ENCODE measurements around the gene FMN1. TPM values are rescaled to one million over a fixed set of nuclear protein-coding genes. Genes with fewer than 3 reads are reported as not detected.
A peak's percentile ranks its signal among the peaks of the same experiment; 100 is the strongest.

FMN1 gene
- total RNA-seq, 1 experiment from 2014 or later = 2.4 TPM

- no TSS peak for BruUV-seq (replicated peaks)
- POLR2A ChIA-PET (ENCODE audit: unreplicated experiment) = no interaction called here
These were observed 472.9 kb downstream of the FMN1 start for GRCh38 chr15:32721596-32721995.

GRCh38 chr15:32718821-32719716, 475.4 kb downstream of the FMN1 start:
- no peak overlapping the region for H3K27ac ChIP-seq (ENCODE audit: low read length)
- TSS peak; percentile 48 for BruUV-seq (replicated peaks)
- H3K9ac ChIP-seq (ENCODE audit: low read length) = peak overlapping the region; percentile 54
- no peaks in the 10 kb centered on the region for H3K27me3 ChIP-seq (ENCODE audit: low read length)
- H4K20me1 ChIP-seq (ENCODE audit: low read length) = no peaks in the 10 kb centered on the region
- peak overlapping the region; percentile 72 for H2AFZ ChIP-seq (ENCODE audit: low read length)
- TF ChIP-seq CTCF (conservative IDR thresholded peaks at IDR 0.05; ENCODE audit: low read depth, low read length) (no peak), EZH2phosphoT487 (IDR thresholded peaks at IDR 0.05; ENCODE audit: borderline replicate concordance, low read length) (no peak), EZH2 (IDR thresholded peaks at IDR 0.05; ENCODE audit: low read length, unreplicated experiment) (no peak)
- intact Hi-C loops (cut with micrococcal nuclease) = no loop called here
- peak; percentile 16 for DNase-seq
- CTCF ChIA-PET = interaction anchor here (0.6 kb wide), 1 partner anchor 518 kb away, joined by 3 read pairs; no protein-coding TSS in a partner anchor
- H3K9me3 ChIP-seq (ENCODE audit: low read length) = no peaks in the 10 kb centered on the region
- POLR2A ChIA-PET (ENCODE audit: unreplicated experiment) = no interaction called here
- H3F3A ChIP-seq (ENCODE audit: low read length, unreplicated experiment) = no peaks in the 10 kb centered on the region
- H3K4me3 ChIP-seq (ENCODE audit: low read length) = peak overlapping the region; percentile 64
- H3K4me1 ChIP-seq (ENCODE audit: insufficient read depth, low read length) = peaks cover 15% of the 10 kb centered on the region
- ATAC-seq = peak; percentile 53
- no peaks in the 10 kb centered on the region for H3K9me2 ChIP-seq (replicated peaks; ENCODE audit: low read length)
- peak overlapping the region; percentile 77 for H3K4me2 ChIP-seq (ENCODE audit: low read length)
- H3K79me2 ChIP-seq (ENCODE audit: low read length) = no peaks in the 10 kb centered on the region
- H3K36me3 ChIP-seq (ENCODE audit: low read depth, low read length) = no peaks in the 10 kb centered on the region

More at GRCh38 chr15:32721596-32721995, 472.9 kb downstream of the FMN1 start:
- Histone ChIP-seq H3K9me3 (ENCODE audit: low read length) (no peaks in the 10 kb centered on the region), H3K79me2 (ENCODE audit: low read length) (no peaks in the 10 kb centered on the region), H3K27ac (ENCODE audit: low read length) (no peak overlapping the region), H3K27me3 (ENCODE audit: low read length) (no peaks in the 10 kb centered on the region), H2AFZ (ENCODE audit: low read length) (no peak overlapping the region), H3K9me2 (replicated peaks; ENCODE audit: low read length) (no peaks in the 10 kb centered on the region), H3K4me2 (ENCODE audit: low read length) (no peak overlapping the region), H3K4me3 (ENCODE audit: low read length) (no peak overlapping the region), H3K4me1 (ENCODE audit: insufficient read depth, low read length) (peaks cover 7% of the 10 kb centered on the region), H3F3A (ENCODE audit: low read length, unreplicated experiment) (no peaks in the 10 kb centered on the region), H4K20me1 (ENCODE audit: low read length) (no peaks in the 10 kb centered on the region), H3K9ac (ENCODE audit: low read length) (no peak overlapping the region), H3K36me3 (ENCODE audit: low read depth, low read length) (no peaks in the 10 kb centered on the region)
- no peak for ATAC-seq
- TF ChIP-seq CTCF (conservative IDR thresholded peaks at IDR 0.05; ENCODE audit: low read depth, low read length) (no peak), EZH2phosphoT487 (IDR thresholded peaks at IDR 0.05; ENCODE audit: borderline replicate concordance, low read length) (no peak), EZH2 (IDR thresholded peaks at IDR 0.05; ENCODE audit: low read length, unreplicated experiment) (no peak)
- intact Hi-C loops (cut with micrococcal nuclease) = no loop called here
- no peak for DNase-seq
- CTCF ChIA-PET = no interaction called here

Data from PC-3 (cell line).